Calu3 (cell line): Measurements from ENCODE around the gene MED27. TPM values are rescaled to one million over a fixed set of nuclear protein-coding genes. Genes with fewer than 3 reads are reported as not detected.

Source experiments
- BruUV-seq: library from RNA; stranded (reverse); fragments of 400-500 nt; replicated peaks from 2 replicates; lab custom pipeline; 2021; lab: Mats Ljungman, UMichigan
- CTCF ChIA-PET: fragments of 300-600 bp; sonication (Branson Sonifier 250); formaldehyde crosslinking; loops from one replicate; lab custom pipeline; 2022; ENCODE audit warnings: antibody characterized with exemption; lab: Charles Lee
- DNase-seq: peaks from one replicate; pipeline ENCODE4 v3.0.0; 2022
- H3K27ac Mint-ChIP-seq: one replicate; pipeline ENCODE4 v1.8.0; 2022; ENCODE audit warnings: mixed read lengths; ENCODE audit not compliant: unreplicated experiment
- H3K27me3 Mint-ChIP-seq: one replicate; pipeline ENCODE4 v1.8.0; 2022; ENCODE audit warnings: mixed read lengths; ENCODE audit not compliant: unreplicated experiment
- H3K36me3 Mint-ChIP-seq: one replicate; pipeline ENCODE4 v1.8.0; 2022; ENCODE audit warnings: mild to moderate bottlenecking, moderate library complexity, mixed read lengths; ENCODE audit not compliant: insufficient read depth, unreplicated experiment
- H3K4me1 Mint-ChIP-seq: one replicate; pipeline ENCODE4 v1.8.0; 2022; ENCODE audit warnings: mild to moderate bottlenecking, low read depth, mixed read lengths; ENCODE audit not compliant: unreplicated experiment
- H3K4me3 Mint-ChIP-seq: one replicate; pipeline ENCODE4 v1.8.0; 2022; ENCODE audit warnings: mild to moderate bottlenecking, low read depth, moderate library complexity, mixed read lengths; ENCODE audit not compliant: unreplicated experiment
- H3K9me3 Mint-ChIP-seq: one replicate; pipeline ENCODE4 v1.8.0; 2022; ENCODE audit warnings: low read depth, mixed read lengths; ENCODE audit not compliant: unreplicated experiment
- intact Hi-C: fragments of 100-400 bp; cut with micrococcal nuclease; formaldehyde crosslinking; loops from one replicate; pipeline ENCODE4 v1.10.0; 2022; ENCODE audit not compliant: unreplicated experiment
- total RNA-seq: library from RNA; stranded (reverse); gene quantifications from 2 replicates; pipeline ENCODE4 v1.2.3, GENCODE V29; 2022
- TF ChIP-seq, protein P1 (sequence below): fragments of 200-600 bp; IDR thresholded peaks from one replicate; pipeline ENCODE4 v1.8.0; 2022; ENCODE audit warnings: antibody characterized with exemption; ENCODE audit not compliant: unreplicated experiment

Gene MED27
- total RNA-seq, 1 experiment from 2014 or later = 19.3 TPM

GRCh38 chr9:131867611-131868192 is 212.0 kb downstream of the MED27 start:
- Mint-ChIP-seq H3K27me3 (no peaks in the 10 kb centered on the region), H3K27ac (no peak overlapping the region), H3K9me3 (no peaks in the 10 kb centered on the region), H3K4me3 (no peak overlapping the region), H3K4me1 (no peaks in the 10 kb centered on the region), H3K36me3 (no peaks in the 10 kb centered on the region)
- CTCF ChIA-PET = no interaction called here
- no peak for DNase-seq
- BruUV-seq = no TSS peak
- intact Hi-C loops = no loop called here
- TF ChIP-seq, protein P1, sequence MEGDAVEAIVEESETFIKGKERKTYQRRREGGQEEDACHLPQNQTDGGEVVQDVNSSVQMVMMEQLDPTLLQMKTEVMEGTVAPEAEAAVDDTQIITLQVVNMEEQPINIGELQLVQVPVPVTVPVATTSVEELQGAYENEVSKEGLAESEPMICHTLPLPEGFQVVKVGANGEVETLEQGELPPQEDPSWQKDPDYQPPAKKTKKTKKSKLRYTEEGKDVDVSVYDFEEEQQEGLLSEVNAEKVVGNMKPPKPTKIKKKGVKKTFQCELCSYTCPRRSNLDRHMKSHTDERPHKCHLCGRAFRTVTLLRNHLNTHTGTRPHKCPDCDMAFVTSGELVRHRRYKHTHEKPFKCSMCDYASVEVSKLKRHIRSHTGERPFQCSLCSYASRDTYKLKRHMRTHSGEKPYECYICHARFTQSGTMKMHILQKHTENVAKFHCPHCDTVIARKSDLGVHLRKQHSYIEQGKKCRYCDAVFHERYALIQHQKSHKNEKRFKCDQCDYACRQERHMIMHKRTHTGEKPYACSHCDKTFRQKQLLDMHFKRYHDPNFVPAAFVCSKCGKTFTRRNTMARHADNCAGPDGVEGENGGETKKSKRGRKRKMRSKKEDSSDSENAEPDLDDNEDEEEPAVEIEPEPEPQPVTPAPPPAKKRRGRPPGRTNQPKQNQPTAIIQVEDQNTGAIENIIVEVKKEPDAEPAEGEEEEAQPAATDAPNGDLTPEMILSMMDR = no peak

DNA sequence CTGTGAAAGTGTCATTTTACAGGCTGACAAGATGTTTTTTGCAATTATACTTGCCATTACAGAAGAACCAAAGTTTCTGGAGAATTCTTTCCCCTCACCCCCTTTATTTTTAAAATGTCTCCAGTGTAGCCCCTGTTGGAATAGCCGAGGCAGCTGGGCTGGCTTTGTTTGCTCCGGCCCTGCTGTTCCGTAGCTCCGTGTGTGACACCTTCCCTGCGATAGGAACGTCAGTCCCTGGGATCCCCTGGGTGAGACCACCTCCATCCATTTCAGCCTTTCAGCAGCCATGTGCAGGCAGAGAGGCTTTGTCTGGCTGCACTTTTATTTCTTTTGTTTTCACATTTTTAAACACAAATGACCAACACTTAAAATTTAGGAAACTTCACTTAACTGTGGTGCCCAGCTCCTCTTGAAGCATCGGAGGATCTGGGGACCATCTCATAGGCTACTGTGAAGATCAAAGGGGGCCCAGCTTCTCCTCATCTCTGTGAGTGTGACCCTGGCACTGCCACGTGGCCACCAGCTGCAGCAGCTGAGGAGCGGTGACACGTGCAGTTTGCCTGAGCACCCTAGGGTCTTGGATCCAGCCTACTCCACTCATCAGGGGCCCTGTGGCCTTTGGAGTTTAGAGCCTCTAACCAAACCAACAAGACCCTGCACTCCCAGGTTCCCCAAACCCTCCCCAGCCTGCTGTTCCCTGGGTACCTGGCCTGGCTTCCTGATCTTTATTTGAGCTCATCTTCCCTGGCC is 214.0 kb downstream of the MED27 start:
- TF ChIP-seq, protein P1 = no peak
- H3K27ac Mint-ChIP-seq = no peak overlapping the region
- H3K4me3 Mint-ChIP-seq = no peak overlapping the region
- no peak for DNase-seq
- no peaks in the 10 kb centered on the region for H3K4me1 Mint-ChIP-seq
- CTCF ChIA-PET = no interaction called here
- no peaks in the 10 kb centered on the region for H3K36me3 Mint-ChIP-seq
- H3K27me3 Mint-ChIP-seq = no peaks in the 10 kb centered on the region
- no TSS peak for BruUV-seq
- H3K9me3 Mint-ChIP-seq = no peaks in the 10 kb centered on the region
- intact Hi-C loops = no loop called here

GRCh38 chr9:131864531-131864930 is 215.1 kb downstream of the MED27 start:
- Mint-ChIP-seq H3K4me1 (no peaks in the 10 kb centered on the region), H3K4me3 (no peak overlapping the region), H3K27ac (no peak overlapping the region), H3K27me3 (no peaks in the 10 kb centered on the region), H3K36me3 (no peaks in the 10 kb centered on the region), H3K9me3 (no peaks in the 10 kb centered on the region)
- CTCF ChIA-PET = no interaction called here
- no peak for DNase-seq
- intact Hi-C loops = no loop called here
- no TSS peak for BruUV-seq
- TF ChIP-seq, protein P1 = no peak

DNA sequence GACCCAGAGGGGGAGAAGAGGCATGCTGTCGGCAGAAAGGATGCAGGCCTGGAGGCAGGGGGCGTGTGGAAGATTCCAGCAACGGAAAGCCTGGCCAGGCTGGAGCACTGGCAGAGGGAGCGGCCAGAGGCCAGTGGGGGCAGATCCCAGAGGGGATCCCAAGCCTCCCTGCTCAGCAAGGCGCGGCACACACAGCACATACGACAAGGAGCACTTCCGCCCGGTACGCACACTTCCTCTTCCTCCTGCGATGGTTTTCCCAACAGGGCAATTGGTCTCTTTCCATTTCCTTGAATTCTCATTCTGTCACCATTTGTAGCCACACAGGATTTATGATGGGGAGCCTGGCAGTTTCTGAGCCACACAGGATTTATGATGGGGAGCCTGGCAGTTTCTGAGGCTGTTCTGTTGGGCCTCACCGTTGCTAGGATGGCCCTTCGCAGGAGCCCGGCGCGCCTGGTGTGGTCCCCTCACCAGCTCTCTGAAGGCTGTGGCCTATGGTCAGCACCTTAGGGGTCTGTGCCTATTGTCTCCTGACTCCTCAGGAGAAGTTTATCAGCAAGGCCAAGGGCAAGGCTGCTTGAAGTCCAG is 216.3 kb downstream of the MED27 start:
- no peak overlapping the region for H3K4me3 Mint-ChIP-seq
- no peaks in the 10 kb centered on the region for H3K9me3 Mint-ChIP-seq
- no peak for DNase-seq
- intact Hi-C loops = no loop called here
- H3K4me1 Mint-ChIP-seq = no peaks in the 10 kb centered on the region
- TF ChIP-seq, protein P1 = no peak
- H3K27ac Mint-ChIP-seq = no peak overlapping the region
- CTCF ChIA-PET = no interaction called here
- H3K27me3 Mint-ChIP-seq = no peaks in the 10 kb centered on the region
- no TSS peak for BruUV-seq
- no peaks in the 10 kb centered on the region for H3K36me3 Mint-ChIP-seq
